ENCODE results near the gene KDM5C. TPM values are rescaled to one million over a fixed set of nuclear protein-coding genes. Genes with fewer than 3 reads are reported as not detected.

KDM5C gene
- total RNA-seq, 1 experiment from 2014 or later, result 112 TPM

DNA sequence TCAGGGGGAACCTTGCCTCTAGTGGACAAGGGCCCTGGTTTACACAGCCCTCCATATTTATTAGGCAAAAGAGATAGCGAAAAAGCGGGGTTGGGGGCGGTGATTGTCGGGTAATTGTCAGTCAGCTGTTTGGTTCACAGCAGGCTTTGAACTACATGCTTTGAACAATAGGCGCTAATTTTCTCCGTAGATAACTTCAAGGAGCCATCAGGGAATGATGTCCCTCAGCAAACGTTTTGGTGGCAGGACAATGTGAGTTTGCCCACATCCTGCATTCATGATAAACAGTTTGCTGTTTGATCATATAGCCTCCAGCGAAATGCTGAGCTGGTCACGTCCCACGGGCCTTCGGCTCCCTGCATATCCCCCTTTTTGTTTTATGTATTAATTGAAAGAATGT, 65.8 kb downstream of the KDM5C start (continued):
- TF ChIP-seq, protein P1, sequence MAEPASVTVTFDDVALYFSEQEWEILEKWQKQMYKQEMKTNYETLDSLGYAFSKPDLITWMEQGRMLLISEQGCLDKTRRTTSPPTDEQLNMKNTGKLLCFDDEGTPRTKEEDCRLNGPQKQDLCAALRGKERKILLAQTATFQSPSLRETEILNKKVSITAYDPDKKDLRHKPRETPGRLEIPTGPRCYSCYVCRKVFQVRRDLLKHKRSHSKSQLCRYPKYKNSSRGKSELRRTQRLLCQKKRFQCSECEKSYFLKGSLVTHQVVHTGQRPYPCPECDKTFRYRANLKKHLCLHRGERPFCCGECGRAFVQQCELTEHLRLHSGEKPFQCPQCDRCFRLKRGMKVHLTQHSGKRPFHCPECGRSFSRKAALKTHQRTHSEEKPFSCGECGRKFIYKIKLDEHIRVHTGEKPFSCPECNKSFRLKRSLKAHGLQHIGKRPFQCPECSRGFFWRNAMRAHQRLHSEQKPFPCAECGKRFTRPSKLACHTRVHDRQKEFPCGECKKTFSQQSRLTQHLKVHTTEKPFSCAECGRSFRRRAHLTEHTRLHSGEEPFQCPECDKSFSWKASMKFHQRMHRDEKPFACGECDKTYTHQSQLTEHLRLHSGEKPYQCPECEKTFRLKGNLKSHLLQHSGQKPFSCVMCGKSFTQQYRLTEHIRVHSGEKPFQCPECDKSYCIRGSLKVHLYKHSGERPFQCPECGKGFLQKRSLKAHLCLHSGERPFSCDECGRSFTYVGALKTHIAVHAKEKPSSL (CRISPR knock-in tag; conservative IDR thresholded peaks at IDR 0.05), result no peak
- no peak for TF ChIP-seq ZNF219 (CRISPR knock-in tag; IDR thresholded peaks at IDR 0.05; ENCODE audit: borderline replicate concordance)
- TF ChIP-seq, protein P2, sequence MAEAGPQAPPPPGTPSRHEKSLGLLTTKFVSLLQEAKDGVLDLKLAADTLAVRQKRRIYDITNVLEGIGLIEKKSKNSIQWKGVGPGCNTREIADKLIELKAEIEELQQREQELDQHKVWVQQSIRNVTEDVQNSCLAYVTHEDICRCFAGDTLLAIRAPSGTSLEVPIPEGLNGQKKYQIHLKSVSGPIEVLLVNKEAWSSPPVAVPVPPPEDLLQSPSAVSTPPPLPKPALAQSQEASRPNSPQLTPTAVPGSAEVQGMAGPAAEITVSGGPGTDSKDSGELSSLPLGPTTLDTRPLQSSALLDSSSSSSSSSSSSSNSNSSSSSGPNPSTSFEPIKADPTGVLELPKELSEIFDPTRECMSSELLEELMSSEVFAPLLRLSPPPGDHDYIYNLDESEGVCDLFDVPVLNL (CRISPR knock-in tag; IDR thresholded peaks at IDR 0.05; ENCODE audit: borderline replicate concordance, low read depth), result no peak

DNA sequence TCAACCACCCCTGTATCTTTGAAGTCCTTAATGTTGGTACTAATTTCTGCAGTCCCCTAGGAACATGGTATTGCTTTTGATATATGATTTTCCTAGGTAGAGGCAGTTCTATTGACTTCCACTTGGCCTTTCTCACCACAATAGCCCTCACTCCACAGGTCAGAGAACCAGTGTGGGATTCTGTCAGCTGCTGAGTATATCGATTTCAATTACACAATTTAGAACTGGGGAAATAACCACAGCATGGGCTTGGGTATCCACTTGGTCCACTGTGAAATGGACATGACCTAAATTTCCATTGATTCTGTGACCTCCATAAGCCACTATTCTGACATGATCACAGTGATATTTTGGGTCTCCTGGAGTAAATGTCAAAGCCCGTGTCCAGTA, 68.8 kb downstream of the KDM5C start:
- Mint-ChIP-seq H3K36me3 (peaks cover 34% of the 10 kb centered on the region), H3K4me3 (no peak overlapping the region)
- CTCF ChIA-PET, result no interaction called here

DNA sequence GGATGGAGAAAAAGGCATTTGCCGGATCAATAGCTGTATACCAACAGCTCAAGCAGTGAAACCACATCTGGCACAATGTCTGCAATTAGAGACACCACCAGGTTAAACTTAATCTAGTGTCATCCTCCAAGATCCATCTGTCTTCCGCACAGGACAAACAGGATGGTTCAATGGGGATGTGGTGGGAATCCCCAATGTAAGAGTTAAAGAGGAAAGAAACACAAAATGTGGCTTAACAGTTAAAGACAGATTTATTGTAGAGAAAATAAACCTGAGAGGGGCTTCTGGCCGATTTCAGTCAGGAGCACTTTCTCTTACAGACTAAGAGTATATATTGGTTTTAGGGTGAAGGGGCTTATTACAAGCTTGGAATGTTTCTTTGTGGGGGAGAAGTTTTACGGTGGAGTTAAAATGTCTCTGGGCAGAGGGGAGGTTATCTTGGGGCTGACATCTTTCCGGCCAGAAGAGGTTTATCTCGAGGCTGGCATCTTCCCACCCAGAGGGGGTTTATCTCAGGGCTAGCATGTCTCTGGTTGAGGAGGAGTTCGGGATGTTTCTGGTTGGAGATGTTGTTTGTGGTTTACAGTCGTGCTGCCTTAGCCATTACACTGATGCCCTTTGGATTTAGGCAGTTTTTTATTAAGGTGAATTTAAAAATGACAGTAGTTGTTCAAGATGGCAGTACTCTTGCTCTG, 69.3 kb downstream of the KDM5C start:
- no peak for ATAC-seq
- CTCF ChIA-PET, result no interaction called here
- peaks cover 34% of the 10 kb centered on the region for H3K36me3 Mint-ChIP-seq
- H3K4me3 Mint-ChIP-seq, result no peak overlapping the region
- H3K27me3 Mint-ChIP-seq (ENCODE audit: low read depth), result no peaks in the 10 kb centered on the region
- DNase-seq (ENCODE audit: low spot score), result no peak
- TF ChIP-seq ZNF232 (CRISPR knock-in tag; IDR thresholded peaks at IDR 0.05) (no peak), FOXK1 (CRISPR knock-in tag; IDR thresholded peaks at IDR 0.05) (no peak), GABPB1 (CRISPR knock-in tag; IDR thresholded peaks at IDR 0.05) (no peak), NFATC4 (CRISPR knock-in tag; IDR thresholded peaks at IDR 0.05) (no peak), CBFB (CRISPR knock-in tag; IDR thresholded peaks at IDR 0.05; ENCODE audit: low read depth) (no peak), NR3C1 (CRISPR knock-in tag; conservative IDR thresholded peaks at IDR 0.05; ENCODE audit: low read depth) (no peak), NR1H2 (CRISPR knock-in tag; IDR thresholded peaks at IDR 0.05) (no peak), FOXJ3 (CRISPR knock-in tag; IDR thresholded peaks at IDR 0.05; ENCODE audit: borderline replicate concordance) (no peak), ETV6 (CRISPR knock-in tag; IDR thresholded peaks at IDR 0.05) (no peak), TCF7 (CRISPR knock-in tag; IDR thresholded peaks at IDR 0.05; ENCODE audit: low read depth) (no peak)
- H3K9me3 Mint-ChIP-seq, result peaks cover 30% of the 10 kb centered on the region
- no peak overlapping the region for H3K27ac Mint-ChIP-seq
- POLR2A ChIA-PET, result no interaction called here
- H3K4me1 Mint-ChIP-seq, result peaks cover 3% of the 10 kb centered on the region; the same call in 1 of the 2 replicates

More for the DNA sequence above, 68.8 kb downstream of the KDM5C start:
- DNase-seq (ENCODE audit: low spot score) (no peak), ATAC-seq (no peak)
- Mint-ChIP-seq H3K27ac (no peak overlapping the region), H3K4me1 (peaks cover 3% of the 10 kb centered on the region; the same call in 1 of the 2 replicates), H3K9me3 (peaks cover 30% of the 10 kb centered on the region), H3K27me3 (ENCODE audit: low read depth) (no peaks in the 10 kb centered on the region)
- POLR2A ChIA-PET, result no interaction called here
- TF ChIP-seq SMAD3 (CRISPR knock-in tag; IDR thresholded peaks at IDR 0.05; ENCODE audit: borderline replicate concordance) (no peak), GRHL2 (CRISPR knock-in tag; IDR thresholded peaks at IDR 0.05; ENCODE audit: insufficient replicate concordance, severe bottlenecking) (no peak), ELF4 (CRISPR knock-in tag; IDR thresholded peaks at IDR 0.05; ENCODE audit: low read depth) (no peak), TEAD1 (CRISPR knock-in tag; IDR thresholded peaks at IDR 0.05) (no peak), ZNF219 (CRISPR knock-in tag; IDR thresholded peaks at IDR 0.05; ENCODE audit: borderline replicate concordance) (no peak), ZNF396 (CRISPR knock-in tag; IDR thresholded peaks at IDR 0.05; ENCODE audit: borderline replicate concordance) (no peak), NR3C1 (CRISPR knock-in tag; conservative IDR thresholded peaks at IDR 0.05; ENCODE audit: low read depth) (no peak), FOXJ3 (CRISPR knock-in tag; IDR thresholded peaks at IDR 0.05; ENCODE audit: borderline replicate concordance) (no peak)
- TF ChIP-seq, protein P3, sequence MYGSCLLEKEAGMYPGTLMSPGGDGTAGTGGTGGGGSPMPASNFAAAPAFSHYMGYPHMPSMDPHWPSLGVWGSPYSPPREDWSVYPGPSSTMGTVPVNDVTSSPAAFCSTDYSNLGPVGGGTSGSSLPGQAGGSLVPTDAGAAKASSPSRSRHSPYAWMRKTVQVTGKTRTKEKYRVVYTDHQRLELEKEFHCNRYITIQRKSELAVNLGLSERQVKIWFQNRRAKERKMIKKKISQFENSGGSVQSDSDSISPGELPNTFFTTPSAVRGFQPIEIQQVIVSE (CRISPR knock-in tag; IDR thresholded peaks at IDR 0.05; ENCODE audit: borderline replicate concordance), result no peak
- TF ChIP-seq, protein P4, sequence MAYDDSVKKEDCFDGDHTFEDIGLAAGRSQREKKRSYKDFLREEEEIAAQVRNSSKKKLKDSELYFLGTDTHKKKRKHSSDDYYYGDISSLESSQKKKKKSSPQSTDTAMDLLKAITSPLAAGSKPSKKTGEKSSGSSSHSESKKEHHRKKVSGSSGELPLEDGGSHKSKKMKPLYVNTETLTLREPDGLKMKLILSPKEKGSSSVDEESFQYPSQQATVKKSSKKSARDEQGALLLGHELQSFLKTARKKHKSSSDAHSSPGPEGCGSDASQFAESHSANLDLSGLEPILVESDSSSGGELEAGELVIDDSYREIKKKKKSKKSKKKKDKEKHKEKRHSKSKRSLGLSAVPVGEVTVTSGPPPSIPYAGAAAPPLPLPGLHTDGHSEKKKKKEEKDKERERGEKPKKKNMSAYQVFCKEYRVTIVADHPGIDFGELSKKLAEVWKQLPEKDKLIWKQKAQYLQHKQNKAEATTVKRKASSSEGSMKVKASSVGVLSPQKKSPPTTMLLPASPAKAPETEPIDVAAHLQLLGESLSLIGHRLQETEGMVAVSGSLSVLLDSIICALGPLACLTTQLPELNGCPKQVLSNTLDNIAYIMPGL (CRISPR knock-in tag; IDR thresholded peaks at IDR 0.05), result no peak
- TF ChIP-seq, protein P5, sequence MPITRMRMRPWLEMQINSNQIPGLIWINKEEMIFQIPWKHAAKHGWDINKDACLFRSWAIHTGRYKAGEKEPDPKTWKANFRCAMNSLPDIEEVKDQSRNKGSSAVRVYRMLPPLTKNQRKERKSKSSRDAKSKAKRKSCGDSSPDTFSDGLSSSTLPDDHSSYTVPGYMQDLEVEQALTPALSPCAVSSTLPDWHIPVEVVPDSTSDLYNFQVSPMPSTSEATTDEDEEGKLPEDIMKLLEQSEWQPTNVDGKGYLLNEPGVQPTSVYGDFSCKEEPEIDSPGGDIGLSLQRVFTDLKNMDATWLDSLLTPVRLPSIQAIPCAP (CRISPR knock-in tag; IDR thresholded peaks at IDR 0.05), result no peak
- TF ChIP-seq, protein P6, sequence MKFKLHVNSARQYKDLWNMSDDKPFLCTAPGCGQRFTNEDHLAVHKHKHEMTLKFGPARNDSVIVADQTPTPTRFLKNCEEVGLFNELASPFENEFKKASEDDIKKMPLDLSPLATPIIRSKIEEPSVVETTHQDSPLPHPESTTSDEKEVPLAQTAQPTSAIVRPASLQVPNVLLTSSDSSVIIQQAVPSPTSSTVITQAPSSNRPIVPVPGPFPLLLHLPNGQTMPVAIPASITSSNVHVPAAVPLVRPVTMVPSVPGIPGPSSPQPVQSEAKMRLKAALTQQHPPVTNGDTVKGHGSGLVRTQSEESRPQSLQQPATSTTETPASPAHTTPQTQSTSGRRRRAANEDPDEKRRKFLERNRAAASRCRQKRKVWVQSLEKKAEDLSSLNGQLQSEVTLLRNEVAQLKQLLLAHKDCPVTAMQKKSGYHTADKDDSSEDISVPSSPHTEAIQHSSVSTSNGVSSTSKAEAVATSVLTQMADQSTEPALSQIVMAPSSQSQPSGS (CRISPR knock-in tag; IDR thresholded peaks at IDR 0.05; ENCODE audit: borderline replicate concordance, low read depth), result no peak

All from WTC11 (cell line).